Lung (tissue), 12 donors: Measurements from ENCODE around the gene EZR. TPM values are rescaled to one million over a fixed set of nuclear protein-coding genes. Genes with fewer than 3 reads are reported as not detected.

Experiments
- ATAC-seq: fragments of 200-7000 bp; cut with Tn5 transposase; one replicate; pipeline ENCODE4 v1.9.1; 2020; ENCODE audit warnings: moderate number of reproducible peaks; ENCODE audit not compliant: insufficient read depth, low FRiP score
- DNase-seq, 3 donors: peaks; one replicate each; pipeline ENCODE4 v3.0.0-alpha.2; 2013 to 2017
- H3K27ac ChIP-seq, 2 donors: one replicate each; pipeline ENCODE4 v1.5.1; 2013; ENCODE audit warnings: mild to moderate bottlenecking in 2 of 2, moderate library complexity in 2 of 2, control low read depth in 1 of 2, inconsistent platforms in 1 of 2, low read depth in 1 of 2, low read length in 1 of 2
- H3K27me3 ChIP-seq, 3 donors: one replicate each; pipeline ENCODE4 v1.5.1; 2013; ENCODE audit warnings: low read length in 2 of 3; ENCODE audit not compliant: control insufficient read depth in 3 of 3, insufficient read depth in 3 of 3
- H3K36me3 ChIP-seq, 4 donors: one replicate each; pipeline ENCODE4 v1.5.1; 2013; ENCODE audit warnings: low read length in 4 of 4, mild to moderate bottlenecking in 1 of 4, moderate library complexity in 1 of 4; ENCODE audit not compliant: control insufficient read depth in 4 of 4, insufficient read depth in 4 of 4
- H3K4me1 ChIP-seq, 5 donors: one replicate each; pipeline ENCODE4 v1.5.1; 2013; ENCODE audit warnings: low read length in 5 of 5, mild to moderate bottlenecking in 2 of 5, moderate library complexity in 1 of 5; ENCODE audit not compliant: control insufficient read depth in 5 of 5, insufficient read depth in 5 of 5
- H3K4me3 ChIP-seq: one replicate; pipeline ENCODE4 v1.5.1; 2013; ENCODE audit warnings: mild to moderate bottlenecking, control low read depth, moderate library complexity
- H3K9ac ChIP-seq, 2 donors: one replicate each; pipeline ENCODE4 v1.5.1; 2013; ENCODE audit warnings: low read length in 2 of 2, control low read depth in 1 of 2; ENCODE audit not compliant: insufficient read depth in 1 of 2
- H3K9me3 ChIP-seq, 4 donors: one replicate each; pipeline ENCODE4 v1.5.1; 2013; ENCODE audit warnings: low read length in 3 of 4, mild to moderate bottlenecking in 1 of 4, moderate library complexity in 1 of 4; ENCODE audit not compliant: control insufficient read depth in 4 of 4, insufficient read depth in 3 of 4
- CTCF ChIP-seq: IDR thresholded peaks from 2 replicates; pipeline ENCODE4 v1.5.1; 2012; ENCODE audit warnings: mild to moderate bottlenecking; ENCODE audit errors: control extremely low read depth, extremely low read depth
- WGBS, 2 donors: extraction: QIAGEN DNeasy Blood & Tissue Kit; methylation state at CpG; one replicate each; pipeline ENCODE4 v1.1.7; 2013; 5-methylcytosine and 5-hydroxymethylcytosine counted together
- polyA plus RNA-seq, 2 donors: library from polyadenylated mRNA; stranded (reverse); fragments of 200-250 nt; gene quantifications; one replicate each; pipeline ENCODE4 v1.2.1, GENCODE V29; 2013
- total RNA-seq, 2 donors: library from RNA; depleted of rRNA in 1 of 2; stranded (reverse); fragments of >200 nt in 1 of 2; gene quantifications; one replicate each; pipeline ENCODE4 v1.2.1, GENCODE V29; 2014 to 2021
- donor health status: control.
- donor health status: control.
- donor health status: Bipolar disorder and iron deficiency.
- donor health status: healthy.
- donor health status: DM: yes; HTN: yes; CAD: no.

Gene EZR
- total and polyA plus RNA-seq, 4 donors: 168 to 452 (median 198) TPM

GRCh38 chr6:158798311-158798710 lies 20.9 kb downstream of the EZR start:
- Histone ChIP-seq H3K9ac (no peak overlapping the region), H3K27me3 (no peaks in the 10 kb centered on the region), H3K27ac (peak overlapping the region; percentile 67 to 79), H3K9me3 (no peaks in the 10 kb centered on the region), H3K36me3 (peaks cover 0 to 5% (median 2%) of the 10 kb centered on the region in 4 donors), H3K4me1 (peaks cover 20 to 41% (median 24%) of the 10 kb centered on the region in 5 donors), H3K4me3 (no peak overlapping the region)
- DNase-seq (no peak), ATAC-seq (no peak)
- no peak for TF ChIP-seq CTCF
- WGBS, 2 donors: 92 to 95% methylated on average over 7 to 8 of the region's 8 CpGs

GRCh38 chr6:158797331-158798310 lies 21.5 kb downstream of the EZR start:
- H3K27me3 ChIP-seq: no peaks in the 10 kb centered on the region
- no peak for ATAC-seq
- no peak for TF ChIP-seq CTCF
- peak overlapping the region in 1 of 2 donors; percentile 59 for H3K27ac ChIP-seq
- peaks cover 18 to 36% (median 26%) of the 10 kb centered on the region in 5 donors for H3K4me1 ChIP-seq
- peaks cover 0 to 5% (median 2%) of the 10 kb centered on the region in 4 donors for H3K36me3 ChIP-seq
- H3K9ac ChIP-seq: no peak overlapping the region
- no peaks in the 10 kb centered on the region for H3K9me3 ChIP-seq
- WGBS, 2 donors: 49 to 74% methylated on average over 3 of the region's 3 CpGs
- H3K4me3 ChIP-seq: no peak overlapping the region
- DNase-seq: peak in 2 of 3 donors; percentile 49 to 59

- Histone ChIP-seq H3K36me3 (peaks cover 0 to 2% (median 0%) of the 10 kb centered on the region in 4 donors), H3K4me1 (peaks cover 18 to 34% (median 23%) of the 10 kb centered on the region in 5 donors), H3K4me3 (no peak overlapping the region), H3K9me3 (no peaks in the 10 kb centered on the region), H3K27ac (no peak overlapping the region), H3K9ac (no peak overlapping the region), H3K27me3 (no peaks in the 10 kb centered on the region)
- DNase-seq (no peak), ATAC-seq (no peak)
- TF ChIP-seq CTCF: no peak
- 83 to 85% methylated on average over 3 of the region's 3 CpGs for WGBS, 2 donors
Observed at GRCh38 chr6:158796353-158796752, 22.8 kb downstream of the EZR start.
